ENCODE results near the gene LENEP. TPM values are rescaled to one million over a fixed set of nuclear protein-coding genes. Genes with fewer than 3 reads are reported as not detected.

Gene LENEP
- polyA plus RNA-seq, 1 experiment = not detected

DNA sequence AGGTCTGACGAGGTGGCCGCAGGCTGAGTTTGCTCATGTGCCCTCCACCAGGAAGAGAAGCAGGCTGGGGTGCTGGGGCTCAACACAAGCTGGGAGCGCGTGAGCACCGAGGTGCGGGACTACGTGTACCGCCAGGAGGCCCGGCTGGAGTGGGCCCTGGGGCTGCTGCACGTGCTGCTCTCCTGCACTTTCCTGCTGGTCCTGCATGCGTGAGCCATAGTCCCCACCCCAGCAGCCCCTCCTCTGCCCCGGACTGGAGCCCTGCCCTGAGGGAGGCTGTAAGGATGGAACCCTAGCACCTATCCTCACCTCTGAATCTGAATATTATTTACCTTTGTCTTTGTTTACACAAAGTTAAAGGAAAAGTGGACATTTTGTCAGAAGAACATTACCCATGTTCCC, 49.9 kb downstream of the LENEP start:
- POLR2A ChIA-PET = no interaction called here
- Histone ChIP-seq H3K36me3 (ENCODE audit: control insufficient read depth, insufficient read depth, low read length) (no peaks in the 10 kb centered on the region), H3K27me3 (ENCODE audit: control insufficient read depth, insufficient read depth, low read length) (no peaks in the 10 kb centered on the region; the same call in 1 of the 2 replicates), H3K4me3 (ENCODE audit: low read depth, low read length) (no peak overlapping the region)
- TF ChIP-seq, protein P1, sequence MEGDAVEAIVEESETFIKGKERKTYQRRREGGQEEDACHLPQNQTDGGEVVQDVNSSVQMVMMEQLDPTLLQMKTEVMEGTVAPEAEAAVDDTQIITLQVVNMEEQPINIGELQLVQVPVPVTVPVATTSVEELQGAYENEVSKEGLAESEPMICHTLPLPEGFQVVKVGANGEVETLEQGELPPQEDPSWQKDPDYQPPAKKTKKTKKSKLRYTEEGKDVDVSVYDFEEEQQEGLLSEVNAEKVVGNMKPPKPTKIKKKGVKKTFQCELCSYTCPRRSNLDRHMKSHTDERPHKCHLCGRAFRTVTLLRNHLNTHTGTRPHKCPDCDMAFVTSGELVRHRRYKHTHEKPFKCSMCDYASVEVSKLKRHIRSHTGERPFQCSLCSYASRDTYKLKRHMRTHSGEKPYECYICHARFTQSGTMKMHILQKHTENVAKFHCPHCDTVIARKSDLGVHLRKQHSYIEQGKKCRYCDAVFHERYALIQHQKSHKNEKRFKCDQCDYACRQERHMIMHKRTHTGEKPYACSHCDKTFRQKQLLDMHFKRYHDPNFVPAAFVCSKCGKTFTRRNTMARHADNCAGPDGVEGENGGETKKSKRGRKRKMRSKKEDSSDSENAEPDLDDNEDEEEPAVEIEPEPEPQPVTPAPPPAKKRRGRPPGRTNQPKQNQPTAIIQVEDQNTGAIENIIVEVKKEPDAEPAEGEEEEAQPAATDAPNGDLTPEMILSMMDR (IDR thresholded peaks at IDR 0.05; ENCODE audit: insufficient read depth, low read depth, low read length) = no peak
- DNase-seq (ENCODE audit: low read depth) = no peak
- CTCF ChIA-PET = interaction anchor here (2.9 to 11.9 kb wide), 4 partner anchors 11 to 41 kb away, joined by 31 to 168 read pairs (median 70); partner anchors contain the start of genes DCST1, DCST2 and EFNA4

- no peak overlapping the region for H3K4me3 ChIP-seq (ENCODE audit: low read depth, low read length)
- TF ChIP-seq, protein P1 (IDR thresholded peaks at IDR 0.05; ENCODE audit: insufficient read depth, low read depth, low read length) = no peak
- no peaks in the 10 kb centered on the region for H3K36me3 ChIP-seq (ENCODE audit: control insufficient read depth, insufficient read depth, low read length)
- ChIA-PET POLR2A (no interaction called here), CTCF (interaction anchor here (1.1 to 11.9 kb wide), 9 partner anchors 11 to 88 kb away, joined by 3 to 168 read pairs (median 10); partner anchors contain the start of genes DCST1, DCST2, EFNA4 and PBXIP1)
- no peaks in the 10 kb centered on the region; the same call in 1 of the 2 replicates for H3K27me3 ChIP-seq (ENCODE audit: control insufficient read depth, insufficient read depth, low read length)
- no peak for DNase-seq (ENCODE audit: low read depth)
Observed at GRCh38 chr1:155043793-155044192, 50.4 kb downstream of the LENEP start.

Small RNA genes within 50 kb of the gene (small RNA-seq; reads per million reads assigned to genes)
- gene MIR4258 (ENCODE audit: insufficient read length, low read depth, low replicate concordance) (not detected), gene RF00017 (ENCODE audit: insufficient read length, low read depth, low replicate concordance) (not detected)

Other genes starting within 250 kb of the LENEP start
- not detected in 2 replicates for gene KCNN3, start 123.3 kb upstream of the LENEP start, polyA plus RNA-seq (2011; rRNA removed)
- 29.0 and 38.4 TPM in 2 replicates for gene PMVK, start 56.9 kb upstream of the LENEP start, polyA plus RNA-seq (2011; rRNA removed)
- gene PBXIP1, start 37.5 kb upstream of the LENEP start, polyA plus RNA-seq (2011; rRNA removed) = 65.6 and 83.1 TPM in 2 replicates
- 18.0 and 21.0 TPM in 2 replicates for gene PYGO2, start 31.8 kb upstream of the LENEP start, polyA plus RNA-seq (2011; rRNA removed)
- gene SHC1, start 22.8 kb upstream of the LENEP start, polyA plus RNA-seq (2011; rRNA removed) = 455 and 653 TPM in 2 replicates
- 111 and 160 TPM in 2 replicates for gene CKS1B, start 18.9 kb upstream of the LENEP start, polyA plus RNA-seq (2011; rRNA removed)
- 26.5 and 40.5 TPM in 2 replicates for gene FLAD1, start 10.2 kb upstream of the LENEP start, polyA plus RNA-seq (2011; rRNA removed)
- gene ZBTB7B, start 9.2 kb downstream of the LENEP start, polyA plus RNA-seq (2011; rRNA removed) = 18.1 and 29.4 TPM in 2 replicates
- gene DCST2, start 40.2 kb downstream of the LENEP start, polyA plus RNA-seq (2011; rRNA removed) = 0.17 and 0.38 TPM in 2 replicates
- not detected in 2 replicates for gene DCST1, start 40.2 kb downstream of the LENEP start, polyA plus RNA-seq (2011; rRNA removed)
- gene ADAM15, start 57.7 kb downstream of the LENEP start, polyA plus RNA-seq (2011; rRNA removed) = 55.1 and 88.8 TPM in 2 replicates
- 6.6 and 12.4 TPM in 2 replicates for gene EFNA4, start 70.2 kb downstream of the LENEP start, polyA plus RNA-seq (2011; rRNA removed)
- 1.4 and 1.8 TPM in 2 replicates for gene EFNA3, start 85.3 kb downstream of the LENEP start, polyA plus RNA-seq (2011; rRNA removed)
- 1.1 and 1.6 TPM in 2 replicates for gene EFNA1, start 134.3 kb downstream of the LENEP start, polyA plus RNA-seq (2011; rRNA removed)
- gene SLC50A1, start 142.3 kb downstream of the LENEP start, polyA plus RNA-seq (2011; rRNA removed) = 39.5 and 47.4 TPM in 2 replicates
- 28.0 and 34.1 TPM in 2 replicates for gene DPM3, start 146.9 kb downstream of the LENEP start, polyA plus RNA-seq (2011; rRNA removed)
- 211 and 225 TPM in 2 replicates for gene KRTCAP2, start 179.7 kb downstream of the LENEP start, polyA plus RNA-seq (2011; rRNA removed)
- gene TRIM46, start 180.3 kb downstream of the LENEP start, polyA plus RNA-seq (2011; rRNA removed) = 3.5 and 5.4 TPM in 2 replicates
- 48.0 and 61.4 TPM in 2 replicates for gene THBS3, start 214.3 kb downstream of the LENEP start, polyA plus RNA-seq (2011; rRNA removed)
- gene MTX1, start 215.1 kb downstream of the LENEP start, polyA plus RNA-seq (2011; rRNA removed) = 56.5 and 72.7 TPM in 2 replicates